Activated CD4-positive, CD25-positive, alpha-beta regulatory T cell (primary cell): Measurements from ENCODE around the gene SIRT3.
A peak's percentile ranks its signal among the peaks of the same experiment; 100 is the strongest.

Experiments
- DNase-seq, 4 experiments: peaks; one replicate each; lab custom pipeline; 2025; lab: John Stamatoyannopoulos, UW

Gene SIRT3

GRCh38 chr11:235997-236773 lies at the start of gene SIRT3:
Gene SIRT3 (minus strand): TSS chr11:236342. CDS start chr11:236328, 14 bp downstream.
- DNase-seq = peak; percentile 63 to 81 (median 74)

- no peak for DNase-seq
Measured at GRCh38 chr11:285894-286220, 49.7 kb upstream of the SIRT3 start.

- DNase-seq = no peak
Measured at GRCh38 chr11:285021-285893, 49.1 kb upstream of the SIRT3 start.

GRCh38 chr11:284105-285020 lies 48.2 kb upstream of the SIRT3 start:
- no peak for DNase-seq

- DNase-seq = no peak
Measured at GRCh38 chr11:283405-284104, 47.4 kb upstream of the SIRT3 start.

- no peak for DNase-seq
Measured at GRCh38 chr11:282630-283360, 46.7 kb upstream of the SIRT3 start.

GRCh38 chr11:282171-282570 lies 46.0 kb upstream of the SIRT3 start:
- DNase-seq = no peak

- no peak for DNase-seq
Measured at GRCh38 chr11:281486-282161, 45.5 kb upstream of the SIRT3 start.

- no peak for DNase-seq
Measured at GRCh38 chr11:280706-281485, 44.8 kb upstream of the SIRT3 start.

- no peak for DNase-seq
Measured at GRCh38 chr11:279966-280705, 44.0 kb upstream of the SIRT3 start.

- no peak for DNase-seq
Measured at GRCh38 chr11:279040-279965, 43.2 kb upstream of the SIRT3 start.

GRCh38 chr11:278001-278951 lies 42.1 kb upstream of the SIRT3 start, which contains the start of gene NLRP6:
Gene NLRP6 (plus strand): TSS chr11:278407. CDS start chr11:278570, 163 bp downstream.
- DNase-seq = no peak

- no peak for DNase-seq
Measured at GRCh38 chr11:276219-276618, 40.1 kb upstream of the SIRT3 start.

- no peak for DNase-seq
Measured at GRCh38 chr11:272931-273198, 36.7 kb upstream of the SIRT3 start.

- DNase-seq = no peak
Measured at GRCh38 chr11:272195-272930, 36.2 kb upstream of the SIRT3 start.

- no peak for DNase-seq
Measured at GRCh38 chr11:271319-271715, 35.2 kb upstream of the SIRT3 start.
